ES-I3 (cell line): ENCODE measurements around the gene FAU.

Experiments
- H3K36me3 ChIP-seq: 2 replicates; pipeline ENCODE4 v1.6.1; 2013; ENCODE audit warnings: mild to moderate bottlenecking, low read length, control low read depth, moderate library complexity; ENCODE audit not compliant: insufficient read depth
- H3K4me1 ChIP-seq: 2 replicates; pipeline ENCODE4 v1.6.1; 2013; ENCODE audit warnings: mild to moderate bottlenecking, control low read depth, low read length; ENCODE audit not compliant: insufficient read depth
- H3K9ac ChIP-seq: 2 replicates; pipeline ENCODE4 v1.6.1; 2013; ENCODE audit warnings: low read depth, mild to moderate bottlenecking, low read length, moderate library complexity
- H3K9me3 ChIP-seq: 2 replicates; pipeline ENCODE4 v1.6.1; 2013; ENCODE audit warnings: mild to moderate bottlenecking, low read length, moderate library complexity; ENCODE audit not compliant: control insufficient read depth, insufficient read depth

Gene FAU

DNA sequence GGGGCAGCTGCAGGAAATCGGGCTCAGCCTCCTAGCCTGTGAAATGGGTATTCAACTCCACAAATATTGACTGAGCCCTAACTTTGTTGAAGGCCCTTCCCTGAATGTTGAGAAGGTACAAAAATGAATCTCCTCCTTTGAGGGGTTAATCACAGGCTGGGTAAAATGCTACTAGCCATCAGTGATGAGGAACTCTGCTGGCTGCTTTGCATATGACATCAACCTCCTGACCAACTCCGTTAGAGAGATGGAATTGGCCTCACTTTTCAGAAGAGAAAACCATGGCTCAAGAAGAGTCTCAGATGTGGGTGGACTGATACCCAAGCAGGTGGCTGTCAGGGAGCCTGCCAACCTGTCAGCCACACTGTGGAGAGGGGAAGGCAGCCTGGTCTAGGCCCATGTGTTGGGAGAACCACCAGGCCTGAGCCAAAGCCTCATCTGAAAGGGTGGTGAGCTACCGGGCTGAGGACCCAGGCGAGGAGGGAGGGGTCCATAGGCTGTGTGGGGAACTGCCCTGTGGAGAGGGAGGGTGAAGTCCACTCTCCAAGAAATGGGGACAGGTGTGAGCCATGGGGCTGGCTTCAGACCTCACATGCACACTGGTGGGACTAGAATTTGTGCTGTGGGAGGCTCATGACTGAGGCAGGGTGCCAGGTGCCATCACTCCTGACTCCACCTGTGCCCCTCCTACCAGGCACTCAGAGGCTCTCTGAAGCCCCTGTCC, 49.9 kb downstream of the FAU start:
- H3K4me1 ChIP-seq = peaks cover 2% of the 10 kb centered on the region; the same call in 1 of the 2 replicates
- no peaks in the 10 kb centered on the region for H3K36me3 ChIP-seq
- H3K9me3 ChIP-seq = no peaks in the 10 kb centered on the region
- H3K9ac ChIP-seq = no peak overlapping the region
